GM12878 (cell line): ENCODE data around the gene DEFB131B. TPM values are rescaled to one million over a fixed set of nuclear protein-coding genes. Genes with fewer than 3 reads are reported as not detected.

Source experiments
- CEBPB ChIP-seq, 2 experiments: fragments of 150-350 bp in 1 of 2; IDR thresholded peaks; 2 replicates each; pipeline ENCODE4 v1.6.1; 2012 to 2014; ENCODE audit warnings: low read depth in 2 of 2, low read length in 2 of 2, borderline replicate concordance in 1 of 2, inconsistent platforms in 1 of 2
- CUX1 ChIP-seq: IDR thresholded peaks from 2 replicates; pipeline ENCODE4 v1.6.1; 2012; ENCODE audit warnings: improper control_type of control experiment, low read depth, low read length; ENCODE audit not compliant: insufficient replicate concordance
- EED ChIP-seq: sonication (generic); IDR thresholded peaks from 2 replicates; pipeline ENCODE4 v1.6.1; 2016; ENCODE audit warnings: antibody characterized with exemption, low read depth
- FOS ChIP-seq: IDR thresholded peaks from 3 replicates; pipeline ENCODE4 v1.6.1; 2011; ENCODE audit warnings: borderline replicate concordance; ENCODE audit not compliant: insufficient read length; ENCODE audit errors: extremely low read depth
- JUNB ChIP-seq: IDR thresholded peaks from 2 replicates; pipeline ENCODE4 v1.6.1; 2016; ENCODE audit warnings: antibody characterized with exemption, mild to moderate bottlenecking
- JUND ChIP-seq: IDR thresholded peaks from 2 replicates; pipeline ENCODE4 v1.6.1; 2012; ENCODE audit warnings: low read depth, mild to moderate bottlenecking, low read length, improper control_type of control experiment, moderate library complexity
- KDM1A ChIP-seq: fragments of 200-600 bp; sonication (generic); IDR thresholded peaks from 2 replicates; pipeline ENCODE4 v1.6.1; 2016; ENCODE audit warnings: borderline replicate concordance
- LARP7 ChIP-seq: fragments of 450-650 bp; IDR thresholded peaks from 2 replicates; pipeline ENCODE4 v1.6.1; 2017; ENCODE audit warnings: mild to moderate bottlenecking
- MEF2A ChIP-seq: IDR thresholded peaks from 2 replicates; pipeline ENCODE4 v1.6.1; 2011; ENCODE audit warnings: low read depth, mild to moderate bottlenecking, low read length, moderate library complexity; ENCODE audit not compliant: insufficient read depth
- NBN ChIP-seq: fragments of 450-650 bp; IDR thresholded peaks from 2 replicates; pipeline ENCODE4 v1.6.1; 2016
- NFIC ChIP-seq: IDR thresholded peaks from 2 replicates; pipeline ENCODE4 v1.6.1; 2012; ENCODE audit warnings: low read depth, mild to moderate bottlenecking, inconsistent platforms, low read length, moderate library complexity
- NFYA ChIP-seq: IDR thresholded peaks from 2 replicates; pipeline ENCODE4 v1.6.1; 2011; ENCODE audit warnings: low read depth, mild to moderate bottlenecking, low read length, improper control_type of control experiment, borderline replicate concordance
- RELA ChIP-seq: fragments of 450-650 bp; IDR thresholded peaks from 2 replicates; pipeline ENCODE4 v1.8.0; 2014; ENCODE audit warnings: borderline replicate concordance; ENCODE audit not compliant: partially characterized antibody
- SREBF1 ChIP-seq: IDR thresholded peaks from 2 replicates; pipeline ENCODE4 v1.6.1; 2012; ENCODE audit warnings: mild to moderate bottlenecking, low read length
- TCF3 ChIP-seq: IDR thresholded peaks from 2 replicates; pipeline ENCODE4 v1.6.1; 2012; ENCODE audit warnings: low read depth, mild to moderate bottlenecking, low read length, borderline replicate concordance; ENCODE audit not compliant: insufficient read depth
- WRNIP1 ChIP-seq: IDR thresholded peaks from 2 replicates; pipeline ENCODE4 v1.6.1; 2011; ENCODE audit warnings: low read depth, low read length, improper control_type of control experiment, borderline replicate concordance
- ZBTB4 ChIP-seq: fragments of 450-650 bp; formaldehyde crosslinking; IDR thresholded peaks from 2 replicates; pipeline ENCODE4 v1.4.0; 2022; ENCODE audit warnings: mild to moderate bottlenecking, moderate library complexity
- ZNF24 ChIP-seq: fragments of 450-650 bp; IDR thresholded peaks from 2 replicates; pipeline ENCODE4 v1.6.1; 2017; ENCODE audit warnings: antibody characterized with exemption, mild to moderate bottlenecking
- polyA plus RNA-seq, 11 experiments: library from polyadenylated mRNA; depleted of rRNA in 4 of 11; unstranded in 6 of 11; stranded (reverse) in 5 of 11; fragments of >200 nt; fragmentation: Nextera tagmentation in 4 of 11; fragmentation: Illumina TruSeq in 1 of 11; extraction: Ambion mirVana in 4 of 11; extraction: Trizol in 1 of 11; gene quantifications; 1 replicate in 1 of 11; 2 replicates in 10 of 11; pipeline versions ENCODE4 v1.2.1 to v1.2.3, GENCODE V29; 2011 to 2016; ENCODE audit warnings: inconsistent platforms in 2 of 11, missing spikeins in 2 of 11, low read depth in 1 of 11
- total RNA-seq, 4 experiments: library from RNA; depleted of rRNA in 3 of 4; stranded (reverse); fragments of >200 nt in 3 of 4; fragmentation: Illumina TruSeq in 1 of 4; extraction: Trizol in 1 of 4; gene quantifications; 2 replicates each; pipeline versions ENCODE4 v1.2.1 to v1.2.3, GENCODE V29; 2013 to 2021
- TF ChIP-seq, protein P1 (sequence below): IDR thresholded peaks from 2 replicates; pipeline ENCODE4 v1.6.1; 2011; ENCODE audit warnings: borderline replicate concordance, low read depth, mild to moderate bottlenecking, moderate library complexity, low read length; ENCODE audit not compliant: insufficient read depth, poor library complexity, severe bottlenecking
- TF ChIP-seq, protein P2 (sequence below), 3 experiments: IDR thresholded peaks in 2 of 3; conservative IDR thresholded peaks in 1 of 3; 2 replicates each; pipeline ENCODE4 v1.5.1; 2011; ENCODE audit warnings: low read depth in 3 of 3, low read length in 3 of 3, mild to moderate bottlenecking in 3 of 3, control low read depth in 2 of 3, moderate library complexity in 2 of 3, inconsistent platforms in 1 of 3, mixed read lengths in 1 of 3; ENCODE audit not compliant: control insufficient read depth in 2 of 3, insufficient read depth in 1 of 3; ENCODE audit errors: extremely low read depth in 1 of 3

The DEFB131B gene
- total and polyA plus RNA-seq, 10 of the 15 experiments (the other 5 are each of a cell fraction or from before 2014, with no cell fraction given): not detected

DNA sequence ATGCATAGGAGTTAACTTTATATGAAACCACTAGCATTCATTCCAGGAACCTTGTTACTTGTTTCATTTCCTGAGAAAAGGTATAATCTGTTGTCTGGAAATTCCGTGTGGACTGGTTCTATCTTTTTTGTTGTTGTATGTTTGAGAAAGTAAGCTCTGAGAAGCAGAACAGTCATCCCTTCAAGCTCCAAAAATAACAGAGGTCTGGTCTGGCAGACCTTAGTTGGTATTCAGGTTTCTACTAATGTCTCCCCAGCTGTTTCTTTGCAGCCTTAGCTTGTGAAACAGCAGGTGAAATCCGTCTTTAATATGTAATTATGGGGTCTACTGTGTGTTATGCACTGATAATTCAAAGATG, 53.0 kb downstream of the DEFB131B start (continued):
- TF ChIP-seq EED (0 out of 2 replicates have a peak, but pooled peaks have one; percentile 3), KDM1A (no peak), NFIC (peak; percentile 79), NFYA (no peak), LARP7 (no peak), ZNF24 (no peak), WRNIP1 (no peak), SREBF1 (no peak), CEBPB (IDR thresholded peaks at IDR 0.05; ENCODE audit: borderline replicate concordance in 1 of 2, low read depth in 2 of 2, low read length in 2 of 2) (peak in 1 of 2 experiments; percentile 69; a peak in 1 of 4 replicates), RELA (no peak), CUX1 (no peak), ZBTB4 (CRISPR knock-in tag) (no peak), JUND (no peak), MEF2A (peak; percentile 79), TCF3 (no peak), JUNB (peak; percentile 67), NBN (no peak), FOS (no peak)
- TF ChIP-seq, protein P1, sequence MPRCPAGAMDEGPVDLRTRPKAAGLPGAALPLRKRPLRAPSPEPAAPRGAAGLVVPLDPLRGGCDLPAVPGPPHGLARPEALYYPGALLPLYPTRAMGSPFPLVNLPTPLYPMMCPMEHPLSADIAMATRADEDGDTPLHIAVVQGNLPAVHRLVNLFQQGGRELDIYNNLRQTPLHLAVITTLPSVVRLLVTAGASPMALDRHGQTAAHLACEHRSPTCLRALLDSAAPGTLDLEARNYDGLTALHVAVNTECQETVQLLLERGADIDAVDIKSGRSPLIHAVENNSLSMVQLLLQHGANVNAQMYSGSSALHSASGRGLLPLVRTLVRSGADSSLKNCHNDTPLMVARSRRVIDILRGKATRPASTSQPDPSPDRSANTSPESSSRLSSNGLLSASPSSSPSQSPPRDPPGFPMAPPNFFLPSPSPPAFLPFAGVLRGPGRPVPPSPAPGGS: peak; percentile 61
- TF ChIP-seq, protein P2, sequence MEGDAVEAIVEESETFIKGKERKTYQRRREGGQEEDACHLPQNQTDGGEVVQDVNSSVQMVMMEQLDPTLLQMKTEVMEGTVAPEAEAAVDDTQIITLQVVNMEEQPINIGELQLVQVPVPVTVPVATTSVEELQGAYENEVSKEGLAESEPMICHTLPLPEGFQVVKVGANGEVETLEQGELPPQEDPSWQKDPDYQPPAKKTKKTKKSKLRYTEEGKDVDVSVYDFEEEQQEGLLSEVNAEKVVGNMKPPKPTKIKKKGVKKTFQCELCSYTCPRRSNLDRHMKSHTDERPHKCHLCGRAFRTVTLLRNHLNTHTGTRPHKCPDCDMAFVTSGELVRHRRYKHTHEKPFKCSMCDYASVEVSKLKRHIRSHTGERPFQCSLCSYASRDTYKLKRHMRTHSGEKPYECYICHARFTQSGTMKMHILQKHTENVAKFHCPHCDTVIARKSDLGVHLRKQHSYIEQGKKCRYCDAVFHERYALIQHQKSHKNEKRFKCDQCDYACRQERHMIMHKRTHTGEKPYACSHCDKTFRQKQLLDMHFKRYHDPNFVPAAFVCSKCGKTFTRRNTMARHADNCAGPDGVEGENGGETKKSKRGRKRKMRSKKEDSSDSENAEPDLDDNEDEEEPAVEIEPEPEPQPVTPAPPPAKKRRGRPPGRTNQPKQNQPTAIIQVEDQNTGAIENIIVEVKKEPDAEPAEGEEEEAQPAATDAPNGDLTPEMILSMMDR (IDR thresholded peaks at IDR 0.05 in 2 of 3, conservative IDR thresholded peaks at IDR 0.05 in 1 of 3; ENCODE audit: control insufficient read depth in 2 of 3, extremely low read depth in 1 of 3, insufficient read depth in 1 of 3, low read depth in 3 of 3, low read length in 3 of 3): no peak
